Eye (tissue), 1 donor: ENCODE data around the gene GSTM5.
"Not testable (repeated sequence)": the region's sequence is repeated elsewhere in the genome, so short reads cannot be mapped to it uniquely, and the experiment has no call there.

Experiments
- DNase-seq: peaks from one replicate; pipeline ENCODE4 v3.0.0-alpha.2; 2015

The GSTM5 gene

GRCh38 chr1:109711593-109712320 is at the start of gene GSTM5:
Gene GSTM5, plus strand, starts transcription at chr1:109712251. Its CDS starts 62 bp downstream, at chr1:109712313.
- DNase-seq = peak; percentile 70

- DNase-seq = no peak
Observed at GRCh38 chr1:109664671-109665070, 47.4 kb upstream of the GSTM5 start.

- DNase-seq = peak; percentile 96
Observed at GRCh38 chr1:109667452-109668122, 44.5 kb upstream of the GSTM5 start, which contains the start of gene GSTM2. Gene GSTM2, plus strand, starts transcription at chr1:109668057. Its CDS starts 59 bp downstream, at chr1:109668116.

GRCh38 chr1:109668123-109668775 is 43.8 kb upstream of the GSTM5 start:
- DNase-seq = no peak

GRCh38 chr1:109669246-109669948 is 42.7 kb upstream of the GSTM5 start:
- peak; percentile 0 for DNase-seq

GRCh38 chr1:109669949-109670302 is 42.1 kb upstream of the GSTM5 start:
- peak; percentile 0 for DNase-seq

GRCh38 chr1:109671067-109671466 is 41.0 kb upstream of the GSTM5 start:
- peak; percentile 0 for DNase-seq

- not testable (repeated sequence) for DNase-seq
Observed at GRCh38 chr1:109673861-109674260, 38.2 kb upstream of the GSTM5 start.

- not testable (repeated sequence) for DNase-seq
Observed at GRCh38 chr1:109676683-109677381, 35.2 kb upstream of the GSTM5 start.

GRCh38 chr1:109677459-109677858 is 34.6 kb upstream of the GSTM5 start:
- DNase-seq = no peak

GRCh38 chr1:109678637-109679036 is 33.4 kb upstream of the GSTM5 start:
- DNase-seq = not testable (repeated sequence)

GRCh38 chr1:109684777-109685176 is 27.3 kb upstream of the GSTM5 start:
- not testable (repeated sequence) for DNase-seq

- DNase-seq = not testable (repeated sequence)
Observed at GRCh38 chr1:109685399-109685798, 26.7 kb upstream of the GSTM5 start.

- DNase-seq = not testable (repeated sequence)
Observed at GRCh38 chr1:109685890-109686289, 26.2 kb upstream of the GSTM5 start.

GRCh38 chr1:109687109-109687508 is 24.9 kb upstream of the GSTM5 start:
- not testable (repeated sequence) for DNase-seq

GRCh38 chr1:109687641-109688499 is 24.2 kb upstream of the GSTM5 start, which contains the start of gene GSTM1:
Gene GSTM1, plus strand, starts transcription at chr1:109687817. Its CDS starts 57 bp downstream, at chr1:109687874.
- DNase-seq = no peak

GRCh38 chr1:109689844-109690405 is 22.1 kb upstream of the GSTM5 start:
- DNase-seq = no peak

GRCh38 chr1:109691759-109692158 is 20.3 kb upstream of the GSTM5 start:
- no peak for DNase-seq

- DNase-seq = not testable (repeated sequence)
Observed at GRCh38 chr1:109694400-109694799, 17.7 kb upstream of the GSTM5 start.

- not testable (repeated sequence) for DNase-seq
Observed at GRCh38 chr1:109695138-109695537, 16.9 kb upstream of the GSTM5 start.

- DNase-seq = no peak
Observed at GRCh38 chr1:109697066-109697465, 15.0 kb upstream of the GSTM5 start.
